HG02623 (cell line): ENCODE results near the gene PLCG2.

Source experiments
- ATAC-seq: cut with Tn5 transposase; IDR thresholded peaks from one replicate; pipeline ENCODE4 v1.9.1; 2021; ENCODE audit warnings: moderate library complexity; ENCODE audit not compliant: unreplicated experiment

Gene PLCG2

DNA sequence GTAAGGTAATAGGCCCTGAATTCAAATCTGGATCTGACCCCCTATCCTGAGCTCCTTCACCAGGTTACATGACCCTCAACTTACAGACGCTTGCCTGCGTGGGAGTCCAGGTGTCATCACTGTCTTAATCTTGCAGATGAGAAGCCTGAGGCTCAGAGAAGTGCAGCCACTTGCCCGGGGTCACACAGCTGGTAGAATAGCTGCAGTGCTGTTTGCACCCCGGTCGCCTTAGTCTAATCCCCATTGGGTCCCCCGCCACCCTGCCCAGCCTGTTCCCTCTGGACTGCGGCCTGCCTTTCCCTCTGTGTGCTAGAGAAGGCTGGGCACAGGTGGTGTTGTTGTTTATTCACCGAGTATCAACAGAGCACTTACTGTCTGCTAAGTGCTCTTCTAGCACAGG is 125.2 kb downstream of the PLCG2 start:
- ATAC-seq, result no peak

DNA sequence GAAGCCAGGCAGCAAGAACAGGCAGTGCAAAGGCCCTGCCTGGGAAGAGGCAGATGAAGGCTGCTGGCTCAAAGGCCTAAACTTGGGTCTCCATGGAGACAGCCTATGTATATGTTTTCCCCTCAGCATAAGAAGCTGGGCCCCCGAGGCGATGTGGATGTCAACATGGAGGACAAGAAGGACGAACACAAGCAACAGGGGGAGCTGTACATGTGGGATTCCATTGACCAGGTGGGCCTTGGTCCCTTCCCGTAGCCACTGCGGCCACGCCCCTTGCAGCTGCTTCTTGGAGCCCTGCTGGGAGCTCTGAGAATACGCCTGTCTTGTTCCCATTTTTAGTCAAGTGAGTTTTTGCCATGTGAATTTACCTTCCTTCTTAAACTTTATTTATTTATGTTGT is 126.2 kb downstream of the PLCG2 start:
- ATAC-seq, result no peak

DNA sequence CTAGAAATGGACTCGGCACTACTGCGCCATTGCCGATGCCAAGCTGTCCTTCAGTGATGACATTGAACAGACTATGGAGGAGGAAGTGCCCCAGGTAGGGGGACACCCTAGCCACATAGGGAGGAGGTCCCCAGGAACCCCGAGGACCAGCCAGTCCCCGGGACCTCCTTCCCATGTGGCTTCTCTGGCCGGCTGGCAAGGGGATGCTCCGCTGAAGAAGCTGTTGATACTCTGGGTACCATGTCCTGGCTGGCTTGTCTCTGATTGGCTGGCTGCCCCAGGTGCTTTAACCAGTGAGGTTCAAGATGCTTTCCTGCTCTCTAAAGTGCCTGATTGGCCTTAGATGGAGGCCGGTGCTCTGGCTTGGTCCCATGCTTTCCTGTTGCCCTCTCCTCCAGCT is 128.6 kb downstream of the PLCG2 start:
- ATAC-seq, result no peak

DNA sequence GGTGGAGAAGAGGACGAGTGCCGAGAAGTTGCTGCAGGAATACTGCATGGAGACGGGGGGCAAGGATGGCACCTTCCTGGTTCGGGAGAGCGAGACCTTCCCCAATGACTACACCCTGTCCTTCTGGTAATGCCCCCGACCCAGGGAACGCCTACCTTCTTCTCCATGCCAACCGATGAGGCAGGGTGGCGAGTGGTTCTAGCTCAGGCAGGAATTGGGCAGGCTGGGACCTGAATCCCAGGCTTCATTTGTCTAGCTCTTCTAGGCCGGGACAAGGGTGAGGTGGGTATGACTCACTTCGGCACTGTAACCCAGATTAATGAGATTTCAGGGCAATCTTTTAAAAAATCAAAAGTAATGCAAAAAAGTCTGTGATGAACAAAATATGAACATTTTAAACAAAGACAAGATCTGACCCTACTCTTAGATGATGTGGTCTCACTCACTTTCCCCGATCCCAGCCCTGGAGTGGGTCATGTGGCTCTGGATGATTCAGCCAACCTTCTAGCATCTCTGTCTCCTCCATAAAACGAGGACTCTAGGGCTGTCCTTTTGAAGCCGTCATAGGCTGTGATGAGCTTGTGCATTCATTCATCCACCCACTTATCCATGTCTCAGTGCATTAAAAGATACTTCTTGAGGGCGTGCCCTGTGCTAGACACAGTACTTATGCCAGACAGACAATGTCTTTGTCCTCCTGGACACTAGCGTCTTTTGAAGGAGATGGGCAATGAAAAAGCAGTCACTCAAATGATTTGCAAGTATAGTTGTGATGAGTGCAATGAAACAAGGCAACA is 129.6 kb downstream of the PLCG2 start:
- ATAC-seq, result no peak

DNA sequence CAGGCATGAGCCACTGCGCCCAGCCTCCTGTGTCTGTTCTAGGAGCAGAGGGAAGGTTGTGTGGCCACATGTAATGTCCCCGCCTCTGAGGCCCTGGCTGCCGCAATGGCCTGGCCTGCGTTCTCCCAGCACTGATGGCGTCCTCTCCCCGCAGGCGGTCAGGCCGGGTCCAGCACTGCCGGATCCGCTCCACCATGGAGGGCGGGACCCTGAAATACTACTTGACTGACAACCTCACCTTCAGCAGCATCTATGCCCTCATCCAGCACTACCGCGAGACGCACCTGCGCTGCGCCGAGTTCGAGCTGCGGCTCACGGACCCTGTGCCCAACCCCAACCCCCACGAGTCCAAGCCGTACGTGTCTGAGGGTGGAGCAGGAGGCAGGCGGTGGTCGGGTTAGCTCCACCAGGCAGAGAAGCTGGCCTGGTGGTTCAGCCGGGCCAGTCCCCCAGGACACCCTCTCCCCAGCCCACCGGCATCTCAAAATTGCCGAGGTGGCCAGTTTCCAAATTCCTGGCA is 131.3 kb downstream of the PLCG2 start:
- no peak for ATAC-seq

DNA sequence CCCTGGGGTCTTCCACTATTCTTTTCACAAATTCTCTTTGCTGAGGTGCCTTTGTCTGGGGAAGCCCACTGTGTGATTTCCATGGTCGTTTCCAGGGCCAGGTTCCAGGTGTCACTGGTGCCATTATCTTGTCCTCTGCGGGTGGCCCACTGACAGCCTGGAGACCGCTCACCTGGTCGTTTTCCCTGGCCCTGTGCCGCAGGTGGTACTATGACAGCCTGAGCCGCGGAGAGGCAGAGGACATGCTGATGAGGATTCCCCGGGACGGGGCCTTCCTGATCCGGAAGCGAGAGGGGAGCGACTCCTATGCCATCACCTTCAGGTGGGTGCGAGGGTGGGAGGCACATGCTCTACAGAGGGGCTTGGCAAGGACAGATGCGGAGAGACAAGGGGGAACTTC is 133.3 kb downstream of the PLCG2 start:
- no peak for ATAC-seq

DNA sequence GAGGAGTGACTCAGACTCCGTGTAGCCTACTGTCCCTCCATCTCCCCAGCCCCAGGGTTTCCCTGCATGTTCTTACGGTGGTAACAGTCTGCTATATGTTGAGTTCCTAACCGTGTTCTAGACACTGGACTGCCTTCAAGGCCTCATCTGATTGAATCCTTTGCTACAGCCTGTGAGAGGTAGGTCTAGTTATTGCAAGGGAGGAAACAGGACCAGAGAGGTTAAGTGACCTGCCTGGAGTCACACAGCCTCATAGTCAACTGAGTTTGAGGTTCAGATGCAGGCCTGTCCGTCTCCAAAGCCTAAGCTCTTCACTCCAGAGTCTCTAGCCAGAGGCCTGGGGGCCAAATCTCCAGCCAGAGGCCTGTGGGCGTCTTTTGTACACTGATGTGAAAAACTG is 134.1 kb downstream of the PLCG2 start:
- no peak for ATAC-seq

DNA sequence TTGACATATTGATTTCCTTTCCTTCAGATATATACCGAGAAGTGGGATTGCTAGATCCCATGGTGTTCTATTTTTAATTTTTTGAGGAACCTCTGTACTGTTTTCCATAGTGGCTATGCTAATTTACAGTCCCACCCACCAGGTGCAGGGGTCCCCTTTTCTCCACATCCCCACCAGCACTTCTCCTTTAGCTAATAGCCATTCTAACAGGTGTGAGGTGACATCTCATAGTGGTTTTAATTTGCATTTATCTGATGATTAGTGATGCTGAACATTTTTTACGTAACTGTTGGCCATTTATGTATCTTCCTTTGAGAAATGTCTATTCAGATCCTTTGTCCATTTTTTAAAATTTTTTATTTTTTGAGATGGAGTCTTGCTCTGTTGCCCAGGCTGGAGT is 138.3 kb downstream of the PLCG2 start:
- ATAC-seq, result no peak

DNA sequence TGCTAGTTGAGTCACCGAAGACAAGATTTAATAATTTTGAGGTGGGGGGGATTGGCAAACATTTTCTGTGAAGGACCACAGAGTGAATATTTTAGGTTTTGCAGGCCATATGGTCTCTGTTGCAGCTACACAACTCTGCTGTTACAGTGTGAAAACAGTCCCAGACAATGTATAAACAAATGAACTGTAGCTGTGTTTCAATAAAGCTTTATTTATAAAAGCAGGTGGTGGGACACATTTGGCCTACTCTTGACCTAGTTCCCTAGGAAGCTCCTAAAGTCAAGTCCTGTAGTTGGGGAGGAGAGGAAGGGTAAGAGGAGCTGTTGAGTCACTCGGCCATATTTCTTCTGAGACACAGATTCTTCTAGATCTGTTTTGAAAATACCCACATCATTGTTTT is 139.8 kb downstream of the PLCG2 start:
- no peak for ATAC-seq

DNA sequence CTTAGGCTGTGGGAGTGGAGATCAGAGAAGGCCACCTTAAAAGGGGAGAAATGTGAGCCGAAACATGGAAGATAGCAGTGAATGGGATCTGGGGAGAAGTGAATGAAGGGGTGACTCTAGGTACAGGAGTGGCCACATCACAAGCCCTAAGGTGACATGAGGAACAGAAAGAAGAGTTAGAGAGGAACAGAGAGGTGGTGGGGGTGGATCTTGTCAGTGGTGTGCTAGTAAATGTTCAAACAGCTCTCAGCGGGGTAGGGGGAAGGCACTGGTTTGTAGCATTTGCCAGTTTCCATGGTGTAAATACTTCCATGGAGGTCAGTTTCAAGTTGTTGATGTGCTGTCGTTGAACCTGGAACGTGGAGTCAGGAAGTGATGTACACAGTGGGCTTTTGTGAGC is 141.4 kb downstream of the PLCG2 start:
- no peak for ATAC-seq

DNA sequence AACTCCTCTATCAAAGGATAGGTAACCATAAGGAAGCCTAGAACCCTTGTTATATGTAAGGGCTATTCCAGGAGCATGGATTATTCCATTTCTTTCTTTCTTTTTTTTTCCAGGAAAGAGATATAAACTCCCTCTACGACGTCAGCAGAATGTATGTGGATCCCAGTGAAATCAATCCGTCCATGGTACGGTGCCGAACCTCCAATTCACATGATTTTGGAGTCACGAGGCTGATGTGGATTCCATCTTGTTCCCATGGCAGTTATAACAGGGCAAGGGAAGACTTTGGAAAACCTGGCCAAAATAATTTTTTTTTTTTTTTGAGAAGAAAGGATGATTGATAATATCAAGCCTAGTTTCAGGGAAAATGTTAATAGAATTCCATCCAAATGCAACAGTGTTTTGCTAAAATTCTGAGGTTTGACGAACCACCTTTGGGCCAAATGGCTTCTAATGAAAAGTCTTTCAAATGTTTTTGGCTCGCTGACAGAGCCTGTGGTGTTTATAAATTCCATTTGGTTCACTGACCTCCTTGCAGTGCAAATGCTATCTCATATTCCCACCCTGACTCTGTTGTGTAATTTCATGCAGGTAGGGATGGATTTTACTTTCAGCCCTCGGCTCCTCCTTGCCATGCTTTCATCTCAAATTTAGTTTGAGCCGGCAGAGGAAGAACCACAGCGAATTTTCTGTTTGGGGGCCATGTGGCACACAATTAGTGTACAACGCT is 142.2 kb downstream of the PLCG2 start:
- ATAC-seq, result no peak

DNA sequence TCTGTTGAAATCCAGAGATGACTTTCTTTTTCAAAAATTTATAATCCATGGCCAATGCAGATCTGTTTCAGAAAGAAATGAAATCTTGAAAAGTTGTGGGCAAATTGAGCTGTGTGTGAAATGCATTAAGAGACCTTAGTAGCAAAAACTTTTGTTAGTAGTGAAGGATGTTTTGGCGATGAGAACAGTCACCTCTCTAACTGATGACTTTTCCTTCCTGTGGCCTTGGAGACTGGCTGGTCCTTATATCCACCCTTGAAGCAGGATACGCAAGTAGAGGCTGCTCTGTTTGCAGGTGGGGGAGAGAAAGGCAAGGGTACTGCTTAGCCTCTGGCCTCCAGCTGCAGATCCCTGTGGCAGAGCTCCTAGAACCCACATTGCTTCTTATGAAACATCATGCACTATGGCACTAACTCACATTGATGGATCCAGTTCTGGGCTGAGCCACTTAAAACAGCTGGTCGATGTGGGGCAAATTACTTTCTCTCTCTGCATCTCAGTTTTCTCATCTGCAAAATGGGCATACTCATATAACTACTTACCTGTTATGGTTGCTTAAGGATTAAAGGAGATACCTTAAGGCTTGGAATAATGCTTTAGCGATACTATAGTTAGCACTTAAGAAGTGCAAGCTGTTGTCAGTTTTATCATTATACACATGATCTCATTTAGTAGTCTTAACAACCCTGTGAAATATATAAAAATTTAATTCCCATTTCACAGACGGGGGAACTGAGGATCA is 142.9 kb downstream of the PLCG2 start:
- no peak for ATAC-seq

DNA sequence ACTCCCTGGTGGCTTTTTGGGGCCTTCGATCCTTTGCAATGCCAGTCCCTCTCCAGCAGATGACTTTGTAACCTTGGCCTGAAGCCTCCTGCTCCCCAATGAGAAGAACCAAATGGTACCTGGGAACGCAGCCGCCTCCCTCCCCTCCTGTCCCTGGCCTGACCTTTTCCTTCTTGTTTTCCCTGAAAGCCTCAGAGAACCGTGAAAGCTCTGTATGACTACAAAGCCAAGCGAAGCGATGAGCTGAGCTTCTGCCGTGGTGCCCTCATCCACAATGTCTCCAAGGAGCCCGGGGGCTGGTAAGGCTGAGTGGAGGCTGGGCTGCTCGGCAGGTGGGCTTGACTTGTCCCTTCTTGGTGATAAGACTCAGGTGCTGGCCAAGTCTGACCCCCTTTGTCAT is 144.2 kb downstream of the PLCG2 start:
- no peak for ATAC-seq

DNA sequence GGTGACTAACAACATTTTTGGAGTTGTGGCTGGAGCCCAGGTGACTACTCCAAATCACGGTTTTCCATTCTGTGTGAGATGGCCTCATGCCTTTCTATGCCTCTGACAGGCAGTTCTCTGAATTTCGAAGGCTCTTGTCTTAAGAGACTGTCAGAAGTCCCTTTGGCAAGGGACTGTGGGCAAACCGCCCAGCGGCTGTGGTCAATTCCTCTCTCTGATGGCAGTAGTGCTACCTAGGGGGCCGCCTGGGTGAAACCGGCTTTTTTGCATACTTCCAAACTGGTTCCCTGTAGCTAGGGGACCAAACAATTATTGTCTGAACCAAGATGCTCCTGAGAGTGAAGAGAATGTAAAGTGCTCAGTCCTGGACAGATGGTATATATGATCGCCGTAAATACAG is 145.9 kb downstream of the PLCG2 start:
- no peak for ATAC-seq

DNA sequence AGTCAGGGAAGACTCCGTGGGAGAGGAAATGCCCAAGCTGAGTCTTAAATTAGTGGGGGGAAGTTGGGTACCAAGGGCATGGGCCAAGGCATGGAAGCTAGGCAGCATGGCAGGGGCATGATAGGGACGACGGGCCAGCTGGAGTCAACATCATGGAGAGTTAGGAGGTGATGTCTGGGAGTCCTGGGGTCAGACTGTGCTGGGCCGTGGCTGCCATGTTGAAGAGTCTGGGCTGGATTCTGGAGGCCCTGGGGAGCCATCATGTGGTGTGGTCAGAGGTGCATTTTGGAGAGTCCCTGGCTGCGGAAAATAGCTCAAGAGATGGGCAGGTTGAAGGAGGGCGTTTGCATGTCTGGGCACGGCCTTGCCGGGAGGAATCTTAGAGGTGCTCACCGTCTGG is 146.9 kb downstream of the PLCG2 start:
- ATAC-seq, result no peak

DNA sequence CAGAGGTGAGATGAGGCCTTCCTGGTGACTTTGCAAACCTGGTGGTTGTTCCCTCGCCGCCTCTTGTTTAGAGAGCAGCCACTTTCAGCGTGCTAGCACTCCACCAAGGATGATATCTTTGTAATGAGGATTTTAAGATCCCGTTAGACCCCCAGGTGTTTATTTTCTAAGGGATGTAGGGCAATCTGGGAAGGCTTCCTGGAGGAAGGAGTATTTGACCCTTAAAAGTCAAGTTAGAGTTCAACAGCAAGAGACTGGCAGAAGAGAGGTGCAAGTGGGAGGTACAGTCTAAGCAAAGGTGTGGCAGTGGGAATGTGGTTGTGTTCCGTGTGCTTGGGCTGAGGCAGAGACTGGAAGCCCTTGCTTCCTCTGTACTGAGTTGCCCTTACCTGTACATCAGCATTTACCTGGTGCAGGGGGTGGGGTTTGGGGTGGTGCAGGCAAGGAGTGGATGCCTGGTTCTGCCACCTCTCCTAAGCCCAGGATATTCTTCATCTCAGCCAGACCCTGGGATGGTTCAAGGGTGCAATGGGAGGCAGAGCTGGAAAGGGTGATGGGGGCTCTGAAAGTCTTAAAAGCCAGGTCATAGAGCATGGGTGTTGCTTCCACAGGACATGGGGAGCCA is 148.6 kb downstream of the PLCG2 start:
- no peak for ATAC-seq

DNA sequence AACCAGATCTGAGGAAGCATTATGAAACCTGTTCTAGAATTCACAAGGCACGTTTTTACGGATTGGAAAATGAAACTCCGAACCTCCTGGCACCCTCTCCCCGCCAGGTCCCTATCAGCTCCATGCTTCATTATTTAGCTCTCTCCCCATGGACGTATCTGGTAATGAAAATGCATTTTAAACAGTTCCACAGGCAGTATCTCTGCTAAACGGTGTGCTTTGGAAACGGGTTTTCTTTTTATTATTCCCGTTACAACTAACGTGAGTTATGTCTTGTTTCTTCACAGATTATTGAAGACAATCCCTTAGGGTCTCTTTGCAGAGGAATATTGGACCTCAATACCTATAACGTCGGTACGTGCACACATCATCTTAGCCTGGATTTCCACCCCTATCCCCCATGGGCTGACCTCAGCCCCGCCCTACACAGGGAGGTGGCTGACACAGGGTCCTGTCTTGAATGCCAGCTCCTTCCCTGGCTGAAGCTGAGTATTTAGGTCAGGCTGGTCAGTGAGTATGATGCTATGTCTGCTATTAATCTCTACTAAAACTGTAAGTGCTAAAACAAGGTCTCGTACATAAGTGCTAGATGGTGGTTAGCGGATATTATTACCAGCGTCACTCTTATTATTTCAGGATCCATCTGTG is 149.3 kb downstream of the PLCG2 start:
- ATAC-seq, result no peak

DNA sequence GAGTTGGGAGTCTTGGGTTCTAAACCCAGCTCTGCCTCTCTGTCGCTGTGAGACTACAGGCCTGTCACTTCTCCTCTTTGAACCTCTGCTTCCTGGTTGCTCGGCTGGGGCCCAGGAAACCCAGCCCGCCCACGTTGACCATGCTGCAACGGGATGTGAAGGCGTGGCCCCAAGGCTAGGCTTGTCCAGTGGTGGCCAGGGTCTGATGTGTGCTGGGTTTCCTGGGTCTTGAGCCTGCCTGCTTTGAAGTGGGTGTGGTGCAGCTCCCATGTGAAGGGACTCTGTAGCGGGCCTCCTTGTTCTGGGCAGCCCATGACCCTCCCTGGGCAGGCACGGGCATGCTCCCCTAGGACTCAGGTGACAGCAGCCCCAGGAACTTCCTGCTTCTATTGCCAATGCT is 149.9 kb downstream of the PLCG2 start:
- no peak for ATAC-seq

DNA sequence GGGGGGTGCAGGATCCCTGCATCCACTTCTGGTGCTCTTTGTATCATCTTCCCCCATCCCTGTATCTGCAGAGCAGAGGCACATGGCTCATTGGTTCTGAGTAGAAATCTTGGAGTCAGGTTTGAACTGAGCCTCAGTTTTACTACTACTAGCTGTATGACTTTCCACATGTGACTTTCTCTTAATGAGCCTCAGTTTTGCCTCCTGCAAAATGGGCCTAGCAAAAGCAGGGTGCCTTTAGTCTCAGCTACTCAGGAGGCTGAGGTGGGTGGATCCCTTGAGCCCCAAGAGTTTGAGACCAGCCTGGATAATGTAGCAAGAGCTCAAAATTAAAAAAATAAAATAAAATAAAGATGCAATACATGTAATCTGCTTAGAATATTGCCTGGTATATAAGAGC is 150.8 kb downstream of the PLCG2 start:
- no peak for ATAC-seq

DNA sequence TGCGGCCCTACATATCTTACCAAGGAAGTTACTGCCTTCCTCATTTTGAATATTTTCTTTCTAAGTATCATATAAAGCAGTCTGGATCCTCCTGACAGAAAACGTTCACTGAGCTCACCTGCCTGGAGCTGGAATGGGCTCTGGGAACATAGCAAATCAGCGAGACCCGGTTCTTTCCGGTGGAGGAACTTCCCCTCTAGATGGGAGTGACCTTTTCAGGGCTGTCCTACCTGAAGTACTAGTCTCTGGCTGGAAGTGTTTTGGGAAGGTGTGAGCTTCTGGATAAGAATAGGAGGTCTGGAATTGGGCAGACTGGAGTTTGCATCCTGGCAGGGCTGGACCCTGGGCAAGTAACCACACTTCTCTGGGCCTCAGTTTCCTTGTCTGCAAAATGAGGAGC is 152.8 kb downstream of the PLCG2 start:
- ATAC-seq, result no peak

DNA sequence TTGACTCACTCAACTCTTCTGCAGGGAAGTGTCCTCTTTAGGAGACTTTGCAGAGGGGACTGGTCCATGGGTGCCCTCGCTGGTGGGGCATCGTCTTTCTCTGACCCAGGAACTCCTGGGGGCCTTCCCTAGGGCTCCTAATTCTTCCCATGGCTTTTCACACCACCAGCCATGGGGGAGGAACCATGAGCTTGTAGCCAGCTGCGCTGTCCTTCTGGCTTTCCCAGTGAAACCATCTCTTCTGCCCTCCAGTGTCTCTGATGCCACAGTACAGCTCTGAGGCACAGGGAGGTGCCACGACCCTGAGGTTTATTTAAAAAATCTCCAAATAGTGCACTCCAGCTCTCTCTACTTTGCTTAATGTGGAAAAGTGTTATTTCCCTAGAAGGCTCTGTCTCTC is 153.6 kb downstream of the PLCG2 start:
- no peak for ATAC-seq
